GM23248 (cell line): ENCODE results near the gene METTL21C. TPM values are rescaled to one million over a fixed set of nuclear protein-coding genes. Genes with fewer than 3 reads are reported as not detected.

ENCODE experiments used
- DNase-seq: peaks from one replicate; pipeline ENCODE4 v3.0.0-alpha.2; 2015
- H2AFZ ChIP-seq: fragments of 200-600 bp; sonication (generic); 2 replicates; pipeline ENCODE4 v1.6.1; 2016; ENCODE audit warnings: antibody characterized with exemption
- H3F3A ChIP-seq: fragments of 200-600 bp; sonication (generic); 2 replicates; pipeline ENCODE4 v1.6.1; 2016; ENCODE audit warnings: mild to moderate bottlenecking, antibody characterized with exemption, mixed run types; ENCODE audit not compliant: insufficient read depth
- H3K27ac ChIP-seq: fragments of 200-600 bp; sonication (generic); 2 replicates; pipeline ENCODE4 v1.5.1; 2016; ENCODE audit warnings: mild to moderate bottlenecking
- H3K27me3 ChIP-seq: fragments of 200-600 bp; sonication (generic); replicated peaks from 2 replicates; pipeline ENCODE4 v1.6.1; 2016; ENCODE audit warnings: mild to moderate bottlenecking; ENCODE audit not compliant: insufficient read depth
- H3K36me3 ChIP-seq: fragments of 200-600 bp; sonication (generic); 2 replicates; pipeline ENCODE4 v1.6.1; 2016; ENCODE audit warnings: low read depth, mild to moderate bottlenecking
- H3K4me1 ChIP-seq: fragments of 200-600 bp; sonication (generic); 2 replicates; pipeline ENCODE4 v1.6.1; 2016; ENCODE audit warnings: mild to moderate bottlenecking; ENCODE audit not compliant: insufficient read depth
- H3K4me2 ChIP-seq: fragments of 200-600 bp; sonication (generic); one replicate; pipeline ENCODE4 v1.6.1; 2016; ENCODE audit warnings: mild to moderate bottlenecking; ENCODE audit not compliant: unreplicated experiment
- H3K4me3 ChIP-seq: fragments of 200-600 bp; sonication (generic); 2 replicates; pipeline ENCODE4 v1.5.1; 2016; ENCODE audit warnings: mild to moderate bottlenecking
- H3K79me2 ChIP-seq: fragments of 200-600 bp; sonication (generic); 2 replicates; pipeline ENCODE4 v1.6.1; 2016; ENCODE audit warnings: mild to moderate bottlenecking; ENCODE audit not compliant: insufficient read depth
- H3K9ac ChIP-seq: fragments of 200-600 bp; sonication (generic); 2 replicates; pipeline ENCODE4 v1.6.1; 2016; ENCODE audit warnings: mild to moderate bottlenecking
- H3K9me2 ChIP-seq: fragments of 200-600 bp; sonication (generic); 2 replicates; pipeline ENCODE4 v1.6.1; 2016; ENCODE audit warnings: mixed run types, mild to moderate bottlenecking, moderate library complexity; ENCODE audit not compliant: insufficient read depth
- H3K9me3 ChIP-seq: fragments of 200-600 bp; sonication (generic); one replicate; pipeline ENCODE4 v1.6.1; 2017; ENCODE audit warnings: low read depth
- H4K20me1 ChIP-seq: fragments of 200-600 bp; sonication (generic); 2 replicates; pipeline ENCODE4 v1.6.0; 2016; ENCODE audit not compliant: insufficient read depth
- EZH2 ChIP-seq: fragments of 200-600 bp; sonication (generic); IDR thresholded peaks from 2 replicates; pipeline ENCODE4 v1.6.1; 2018; ENCODE audit warnings: antibody characterized with exemption, mild to moderate bottlenecking; ENCODE audit not compliant: insufficient read depth, poor library complexity, severe bottlenecking
- EZH2phosphoT487 ChIP-seq: fragments of 200-600 bp; sonication (generic); IDR thresholded peaks from 2 replicates; pipeline ENCODE4 v1.6.1; 2018; ENCODE audit warnings: antibody characterized with exemption, moderate library complexity, mild to moderate bottlenecking, low read depth; ENCODE audit not compliant: insufficient read depth
- WGBS, 2 experiments: methylation state at CpG; one replicate each; pipeline ENCODE4 v1.1.6; 2015 to 2017; ENCODE audit warnings: low lambda C conversion rate in 2 of 2, low coverage in 1 of 2; ENCODE audit errors: missing lambda C conversion rate in 2 of 2; 5-methylcytosine and 5-hydroxymethylcytosine counted together
- in situ Hi-C: fragments of 300-500 bp; cut with MboI; formaldehyde crosslinking; loops from 2 replicates; pipeline ENCODE4 v1.15.0; 2020
- polyA plus RNA-seq: library from polyadenylated mRNA; unstranded; fragments of >200 nt; fragmentation: Nextera tagmentation; extraction: Ambion mirVana; gene quantifications from 2 replicates; pipeline ENCODE4 v1.2.1, GENCODE V29; 2016
- total RNA-seq: library from RNA; depleted of rRNA; stranded (reverse); fragments of >200 nt; shearing (Covaris generic); gene quantifications from 2 replicates; pipeline ENCODE4 v1.2.3, GENCODE V29; 2014

The METTL21C gene
- total and polyA plus RNA-seq, 2 experiments from 2014 or later = not detected

- no peaks in the 10 kb centered on the region for H3K9me3 ChIP-seq
- H2AFZ ChIP-seq = no peak overlapping the region
- H3F3A ChIP-seq = peaks cover 20% of the 10 kb centered on the region
- H3K9me2 ChIP-seq = no peaks in the 10 kb centered on the region
- H3K79me2 ChIP-seq = no peaks in the 10 kb centered on the region
- H3K4me3 ChIP-seq = peak overlapping the region; percentile 28
- peak overlapping the region; percentile 76 for H3K4me2 ChIP-seq
- TF ChIP-seq EZH2 (no peak), EZH2phosphoT487 (no peak)
- H3K36me3 ChIP-seq = no peaks in the 10 kb centered on the region
- H3K4me1 ChIP-seq = peaks cover 27% of the 10 kb centered on the region
- no peaks in the 10 kb centered on the region for H4K20me1 ChIP-seq
- peak; percentile 85 for DNase-seq
- WGBS, 2 experiments = 0 to 1% methylated on average over 4 of the region's 4 CpGs
- in situ Hi-C loops = no loop called here
- H3K9ac ChIP-seq = peak overlapping the region; percentile 42; the same call in 1 of the 2 replicates
- peak overlapping the region; percentile 46 for H3K27ac ChIP-seq
- no peaks in the 10 kb centered on the region for H3K27me3 ChIP-seq
Measured at GRCh38 chr13:102707467-102707866, 12.6 kb upstream of the METTL21C start.

GRCh38 chr13:102704238-102705058 lies 9.6 kb upstream of the METTL21C start:
- Histone ChIP-seq H3K9ac (no peak overlapping the region), H3K4me2 (no peak overlapping the region)

GRCh38 chr13:102703726-102704035 lies 8.8 kb upstream of the METTL21C start:
- no peaks in the 10 kb centered on the region for H3K36me3 ChIP-seq
- H3F3A ChIP-seq = peaks cover 14% of the 10 kb centered on the region
- H3K4me3 ChIP-seq = no peak overlapping the region
- no peak for DNase-seq
- no peaks in the 10 kb centered on the region for H4K20me1 ChIP-seq
- H3K27ac ChIP-seq = no peak overlapping the region
- peaks cover 33% of the 10 kb centered on the region for H3K4me1 ChIP-seq
- H2AFZ ChIP-seq = peak overlapping the region; percentile 74
- H3K9ac ChIP-seq = no peak overlapping the region
- H3K27me3 ChIP-seq = no peaks in the 10 kb centered on the region
- H3K4me2 ChIP-seq = peak overlapping the region; percentile 4
- H3K9me2 ChIP-seq = no peaks in the 10 kb centered on the region
- H3K9me3 ChIP-seq = no peaks in the 10 kb centered on the region
- in situ Hi-C loops = no loop called here
- TF ChIP-seq EZH2phosphoT487 (no peak), EZH2 (no peak)
- H3K79me2 ChIP-seq = no peaks in the 10 kb centered on the region

More at GRCh38 chr13:102704238-102705058, 9.6 kb upstream of the METTL21C start:
- Histone ChIP-seq H3K36me3 (no peaks in the 10 kb centered on the region), H3K27ac (no peak overlapping the region), H3K4me3 (no peak overlapping the region), H3F3A (peaks cover 14% of the 10 kb centered on the region), H4K20me1 (no peaks in the 10 kb centered on the region), H3K79me2 (no peaks in the 10 kb centered on the region), H2AFZ (no peak overlapping the region), H3K27me3 (no peaks in the 10 kb centered on the region), H3K9me3 (no peaks in the 10 kb centered on the region), H3K9me2 (no peaks in the 10 kb centered on the region), H3K4me1 (peaks cover 33% of the 10 kb centered on the region)
- DNase-seq = no peak
- WGBS, 2 experiments = 79 to 91% methylated on average over 6 of the region's 6 CpGs
- in situ Hi-C loops = no loop called here
- TF ChIP-seq EZH2phosphoT487 (no peak), EZH2 (no peak)

GRCh38 chr13:102702965-102703725 lies 8.3 kb upstream of the METTL21C start:
- no peaks in the 10 kb centered on the region for H3K9me2 ChIP-seq
- no peaks in the 10 kb centered on the region for H3K9me3 ChIP-seq
- TF ChIP-seq EZH2phosphoT487 (no peak), EZH2 (no peak)
- in situ Hi-C loops = no loop called here
- no peaks in the 10 kb centered on the region for H3K79me2 ChIP-seq
- no peaks in the 10 kb centered on the region for H3K36me3 ChIP-seq
- no peaks in the 10 kb centered on the region for H3K27me3 ChIP-seq
- DNase-seq = peak; percentile 36
- H3K4me3 ChIP-seq = no peak overlapping the region
- no peak overlapping the region for H3K27ac ChIP-seq
- peak overlapping the region; percentile 74 for H2AFZ ChIP-seq
- WGBS, 2 experiments = 39 to 49% methylated on average over 8 of the region's 8 CpGs
- peaks cover 11% of the 10 kb centered on the region for H3F3A ChIP-seq
- 0 out of 2 replicates have a peak overlapping the region, but pooled peaks have one; percentile 4 for H3K9ac ChIP-seq
- peaks cover 30% of the 10 kb centered on the region for H3K4me1 ChIP-seq
- H4K20me1 ChIP-seq = no peaks in the 10 kb centered on the region
- H3K4me2 ChIP-seq = peak overlapping the region; percentile 4
